Activated T-cell treated with anti-CD3 and anti-CD28 coated beads, Interleukin-2, amount 50 U/mL, for 72 hours (primary cell): ENCODE data around the gene KCNF1. TPM values are rescaled to one million over a fixed set of nuclear protein-coding genes. Genes with fewer than 3 reads are reported as not detected.

Experiments
- ATAC-seq, 2 donors: fragments of 150-1000 bp; cut with Tn5 transposase; replicated peaks in 1 of 2; 2 replicates each; pipeline ENCODE4 v1.10.0; 2021; ENCODE audit warnings: moderate library complexity in 2 of 2, mild to moderate bottlenecking in 1 of 2
- DNase-seq, 2 donors: peaks; one replicate each; pipeline ENCODE4 v3.0.0; 2021 to 2022; ENCODE audit warnings: mixed read lengths in 1 of 2
- H3K27ac Mint-ChIP-seq: one replicate; pipeline ENCODE4 v1.8.0; 2022; ENCODE audit warnings: mild to moderate bottlenecking, moderate library complexity, mixed read lengths
- H3K27me3 Mint-ChIP-seq: one replicate; pipeline ENCODE4 v1.8.0; 2022; ENCODE audit warnings: low read depth, mixed read lengths
- H3K36me3 Mint-ChIP-seq, 2 donors: one replicate each; pipeline ENCODE4 v1.8.0; 2022; ENCODE audit warnings: mixed read lengths in 2 of 2, mild to moderate bottlenecking in 1 of 2; ENCODE audit not compliant: insufficient read depth in 2 of 2
- H3K4me1 Mint-ChIP-seq: one replicate; pipeline ENCODE4 v1.8.0; 2022; ENCODE audit warnings: low read depth, mixed read lengths
- H3K4me3 Mint-ChIP-seq, 2 donors: one replicate each; pipeline ENCODE4 v1.8.0; 2022; ENCODE audit warnings: mild to moderate bottlenecking in 2 of 2, mixed read lengths in 2 of 2, moderate library complexity in 2 of 2
- H3K9me3 Mint-ChIP-seq, 2 donors: one replicate each; pipeline ENCODE4 v1.8.0; 2022; ENCODE audit warnings: mixed read lengths in 2 of 2
- total RNA-seq, 2 donors: library from RNA; stranded (reverse); gene quantifications; one replicate each; pipeline ENCODE4 v1.2.3, GENCODE V29; 2022

The KCNF1 gene
- total RNA-seq, 2 donors from 2014 or later, result not detected

DNA sequence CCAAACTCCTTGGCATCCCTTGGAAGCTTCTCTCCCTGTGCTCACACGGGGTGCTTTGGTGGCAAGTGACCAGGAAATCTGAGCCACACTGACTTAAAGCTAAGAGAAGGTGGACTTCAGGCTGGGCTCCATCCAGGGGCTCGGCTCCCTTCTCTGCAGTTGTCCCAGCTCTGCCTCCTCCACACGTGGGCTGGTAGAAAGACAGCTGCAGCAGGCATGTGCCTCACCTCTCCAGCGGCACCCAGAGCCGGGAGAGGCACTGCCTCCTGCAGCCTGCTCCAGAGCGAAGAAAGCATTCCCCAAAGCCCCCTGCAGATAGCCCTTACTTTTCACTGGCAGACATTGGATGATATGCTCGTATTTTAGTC is 11.3 kb downstream of the KCNF1 start:
- H3K27me3 Mint-ChIP-seq, result peaks cover 8% of the 10 kb centered on the region
- DNase-seq (no peak), ATAC-seq (no peak)
- H3K9me3 Mint-ChIP-seq, result no peaks in the 10 kb centered on the region
- no peak overlapping the region for H3K4me3 Mint-ChIP-seq
- H3K36me3 Mint-ChIP-seq, result no peaks in the 10 kb centered on the region
- no peaks in the 10 kb centered on the region for H3K4me1 Mint-ChIP-seq
- no peak overlapping the region for H3K27ac Mint-ChIP-seq

DNA sequence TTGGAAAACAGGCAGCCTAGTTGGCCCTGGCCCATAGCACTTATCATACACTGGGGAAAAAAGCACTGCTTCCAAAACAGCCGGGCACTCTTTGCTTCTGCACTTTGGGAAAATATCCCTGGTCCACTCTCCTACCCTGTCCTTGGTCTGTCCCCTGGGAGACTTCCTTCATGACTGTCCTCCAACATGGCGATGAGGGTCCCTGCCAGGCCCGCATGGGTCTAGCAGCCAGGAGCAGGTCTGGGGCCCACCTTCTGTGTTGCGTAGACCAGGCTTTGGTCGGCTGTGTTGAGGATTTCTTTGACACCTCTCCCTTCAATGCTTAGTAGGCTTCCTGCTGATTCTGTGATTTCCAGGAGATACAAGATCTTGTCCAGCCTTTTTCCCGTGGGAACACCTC is 12.2 kb downstream of the KCNF1 start:
- Mint-ChIP-seq H3K27ac (no peak overlapping the region), H3K4me1 (no peaks in the 10 kb centered on the region), H3K4me3 (no peak overlapping the region), H3K27me3 (peaks cover 15% of the 10 kb centered on the region), H3K9me3 (no peaks in the 10 kb centered on the region), H3K36me3 (no peaks in the 10 kb centered on the region)
- ATAC-seq (no peak), DNase-seq (no peak)

- no peaks in the 10 kb centered on the region for H3K4me1 Mint-ChIP-seq
- ATAC-seq, result no peak
- no peak for DNase-seq
- no peaks in the 10 kb centered on the region for H3K9me3 Mint-ChIP-seq
- no peak overlapping the region for H3K4me3 Mint-ChIP-seq
- H3K36me3 Mint-ChIP-seq, result no peaks in the 10 kb centered on the region
- peaks cover 20% of the 10 kb centered on the region for H3K27me3 Mint-ChIP-seq
- no peak overlapping the region for H3K27ac Mint-ChIP-seq
These were observed 12.7 kb downstream of the KCNF1 start for GRCh38 chr2:10924441-10924840.

- ATAC-seq (no peak), DNase-seq (no peak)
- H3K9me3 Mint-ChIP-seq, result no peaks in the 10 kb centered on the region
- no peak overlapping the region for H3K4me3 Mint-ChIP-seq
- peaks cover 23% of the 10 kb centered on the region for H3K27me3 Mint-ChIP-seq
- H3K36me3 Mint-ChIP-seq, result no peaks in the 10 kb centered on the region
- H3K27ac Mint-ChIP-seq, result no peak overlapping the region
- H3K4me1 Mint-ChIP-seq, result no peaks in the 10 kb centered on the region
These were observed 13.1 kb downstream of the KCNF1 start for GRCh38 chr2:10924859-10925258.

GRCh38 chr2:10926191-10926820 is 14.6 kb downstream of the KCNF1 start:
- Mint-ChIP-seq H3K36me3 (no peaks in the 10 kb centered on the region), H3K27me3 (peaks cover 23% of the 10 kb centered on the region), H3K27ac (no peak overlapping the region), H3K4me3 (no peak overlapping the region), H3K9me3 (no peaks in the 10 kb centered on the region), H3K4me1 (no peaks in the 10 kb centered on the region)
- ATAC-seq, result no peak
- DNase-seq, result no peak

GRCh38 chr2:10930721-10931516 is 19.2 kb downstream of the KCNF1 start:
- ATAC-seq (no peak), DNase-seq (no peak)
- no peaks in the 10 kb centered on the region for H3K36me3 Mint-ChIP-seq
- H3K9me3 Mint-ChIP-seq, result no peaks in the 10 kb centered on the region
- no peak overlapping the region for H3K27ac Mint-ChIP-seq
- no peaks in the 10 kb centered on the region for H3K4me1 Mint-ChIP-seq
- H3K4me3 Mint-ChIP-seq, result no peak overlapping the region
- H3K27me3 Mint-ChIP-seq, result peaks cover 23% of the 10 kb centered on the region

DNA sequence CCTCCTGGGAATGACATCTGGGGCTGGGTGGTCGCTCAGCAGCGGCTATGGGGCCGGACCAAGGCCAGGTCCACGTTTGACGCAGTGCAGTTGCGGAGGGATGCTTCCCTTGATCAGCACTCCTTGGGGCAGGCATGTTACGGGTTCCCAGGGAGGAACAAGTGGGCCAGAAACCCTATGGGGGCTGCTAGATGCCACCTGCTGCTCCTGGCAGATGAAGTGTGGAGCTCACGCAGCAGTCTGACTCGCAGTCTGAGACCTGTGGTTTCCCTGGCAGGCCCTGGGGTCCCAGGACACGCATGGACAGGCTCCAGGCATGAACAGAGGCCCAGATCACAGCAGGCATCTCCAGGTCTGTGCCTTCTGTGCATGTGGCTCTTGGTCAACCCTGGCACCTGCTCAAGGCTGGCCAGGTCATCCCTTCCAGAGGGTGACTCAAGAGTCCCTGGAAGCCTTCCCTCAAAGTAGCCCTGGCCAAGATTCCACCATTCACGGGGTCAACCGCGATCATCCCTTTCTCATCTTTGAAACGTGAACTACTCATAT is 20.0 kb downstream of the KCNF1 start:
- ATAC-seq (no peak), DNase-seq (no peak)
- no peaks in the 10 kb centered on the region for H3K4me1 Mint-ChIP-seq
- no peak overlapping the region for H3K4me3 Mint-ChIP-seq
- H3K27ac Mint-ChIP-seq, result no peak overlapping the region
- H3K27me3 Mint-ChIP-seq, result peaks cover 16% of the 10 kb centered on the region
- H3K9me3 Mint-ChIP-seq, result no peaks in the 10 kb centered on the region
- H3K36me3 Mint-ChIP-seq, result no peaks in the 10 kb centered on the region

- Mint-ChIP-seq H3K4me1 (no peaks in the 10 kb centered on the region), H3K9me3 (peaks cover 0 to 3% of the 10 kb centered on the region in 2 donors), H3K27me3 (peaks cover 16% of the 10 kb centered on the region), H3K27ac (no peak overlapping the region), H3K36me3 (no peaks in the 10 kb centered on the region), H3K4me3 (no peak overlapping the region)
- ATAC-seq, result no peak
- DNase-seq, result no peak
These were observed 20.8 kb downstream of the KCNF1 start for GRCh38 chr2:10932345-10933151.

- peaks cover 0 to under 1% of the 10 kb centered on the region in 2 donors for H3K36me3 Mint-ChIP-seq
- H3K4me3 Mint-ChIP-seq, result no peak overlapping the region
- ATAC-seq, result no peak
- H3K9me3 Mint-ChIP-seq, result peaks cover 0 to 4% of the 10 kb centered on the region in 2 donors
- DNase-seq, result no peak
- peaks cover 8% of the 10 kb centered on the region for H3K27me3 Mint-ChIP-seq
- H3K27ac Mint-ChIP-seq, result no peak overlapping the region
- H3K4me1 Mint-ChIP-seq, result no peaks in the 10 kb centered on the region
These were observed 22.0 kb downstream of the KCNF1 start for GRCh38 chr2:10933700-10934225.

DNA sequence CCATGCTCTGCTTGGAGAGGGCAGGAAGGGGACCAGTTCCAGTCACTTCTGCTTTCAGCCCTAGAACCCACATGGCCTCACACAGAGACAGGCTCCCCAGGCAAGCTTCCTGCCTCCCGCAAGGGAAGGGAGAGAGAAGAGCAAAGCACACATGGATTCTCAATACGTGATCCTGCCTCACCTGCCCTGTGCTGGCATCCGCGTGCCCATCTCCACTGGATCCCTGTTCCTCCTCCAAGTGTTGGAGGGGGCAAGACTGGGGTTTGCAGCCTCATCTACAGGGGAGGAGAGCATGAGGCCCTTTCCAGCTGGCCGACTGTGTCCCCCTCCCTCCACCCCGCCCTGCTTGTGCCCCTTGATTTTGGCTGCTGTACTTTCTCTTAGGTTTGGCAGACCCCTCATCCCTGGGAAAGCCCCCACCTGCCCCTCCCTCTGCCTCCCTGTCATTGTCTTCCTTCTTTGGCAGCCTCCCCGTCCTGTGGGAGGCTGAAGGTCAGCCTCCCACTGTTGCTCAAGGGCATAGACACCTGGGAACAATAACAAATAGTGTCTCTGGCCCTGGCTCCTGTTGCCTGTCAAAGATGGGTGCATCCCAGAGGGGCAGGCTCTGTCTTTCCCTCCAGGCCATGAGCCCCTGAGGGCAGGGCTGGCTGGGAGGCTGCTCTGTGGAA is 22.7 kb downstream of the KCNF1 start:
- no peaks in the 10 kb centered on the region for H3K4me1 Mint-ChIP-seq
- H3K27me3 Mint-ChIP-seq, result peaks cover 3% of the 10 kb centered on the region
- H3K36me3 Mint-ChIP-seq, result peaks cover 3 to 6% of the 10 kb centered on the region in 2 donors
- ATAC-seq (no peak), DNase-seq (no peak)
- no peak overlapping the region for H3K4me3 Mint-ChIP-seq
- peaks cover 7 to 11% of the 10 kb centered on the region in 2 donors for H3K9me3 Mint-ChIP-seq
- no peak overlapping the region for H3K27ac Mint-ChIP-seq

GRCh38 chr2:10934979-10935350 is 23.2 kb downstream of the KCNF1 start:
- DNase-seq (no peak), ATAC-seq (no peak)
- Mint-ChIP-seq H3K27ac (no peak overlapping the region), H3K4me1 (no peaks in the 10 kb centered on the region), H3K9me3 (peaks cover 9 to 13% of the 10 kb centered on the region in 2 donors), H3K4me3 (no peak overlapping the region), H3K27me3 (no peaks in the 10 kb centered on the region), H3K36me3 (peaks cover 4 to 6% of the 10 kb centered on the region in 2 donors)

- Mint-ChIP-seq H3K36me3 (peaks cover 4 to 6% of the 10 kb centered on the region in 2 donors), H3K4me1 (no peaks in the 10 kb centered on the region), H3K4me3 (no peak overlapping the region), H3K27me3 (no peaks in the 10 kb centered on the region), H3K9me3 (peaks cover 9 to 16% of the 10 kb centered on the region in 2 donors), H3K27ac (no peak overlapping the region)
- DNase-seq (no peak), ATAC-seq (no peak)
These were observed 23.7 kb downstream of the KCNF1 start for GRCh38 chr2:10935366-10935918.
